GM21786 (cell line): ENCODE results near the gene RNF152.

Source experiments
- ATAC-seq: cut with Tn5 transposase; IDR thresholded peaks from one replicate; pipeline ENCODE4 v1.9.1; 2021; ENCODE audit not compliant: unreplicated experiment

The RNF152 gene

DNA sequence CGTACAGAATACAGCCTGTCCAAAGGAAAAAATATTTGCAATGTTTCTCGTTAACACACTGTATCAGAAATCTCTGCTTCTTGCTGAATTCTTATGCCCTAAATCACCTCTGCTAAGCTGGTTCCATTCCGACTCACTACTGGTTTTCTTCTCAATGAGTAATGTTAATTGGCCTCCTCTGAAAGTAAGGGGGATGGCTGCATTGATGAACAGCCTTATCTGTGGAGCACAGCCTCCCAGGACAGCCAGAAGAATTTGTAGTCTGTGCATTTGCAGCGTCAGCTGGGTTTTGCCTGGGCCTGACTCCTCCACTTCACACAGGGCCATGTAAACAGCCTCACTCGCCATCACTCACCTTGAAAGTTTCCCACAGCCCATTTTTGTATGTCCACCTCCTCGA, 127.7 kb downstream of the RNF152 start:
- ATAC-seq: no peak

DNA sequence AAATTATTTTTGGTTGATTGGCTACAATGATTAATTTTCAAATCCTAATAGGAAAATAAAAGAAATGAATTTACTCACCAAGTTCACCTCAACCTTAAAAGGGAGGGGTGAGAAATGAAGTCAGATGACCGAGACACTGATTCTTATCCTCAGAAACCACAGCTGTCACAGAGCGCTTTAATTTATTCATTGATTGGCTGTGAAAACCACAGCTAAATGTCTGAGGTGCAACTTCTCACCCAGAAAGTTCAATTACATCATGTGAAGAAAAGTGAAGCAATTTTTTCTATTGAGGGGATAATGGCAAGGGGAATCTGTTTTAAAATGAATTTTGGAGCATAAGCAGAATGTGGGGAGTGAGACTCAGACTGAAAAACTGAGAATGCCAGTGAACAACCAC, 128.4 kb downstream of the RNF152 start:
- ATAC-seq: peak; percentile 81

GRCh38 chr18:61761875-61762274, 130.9 kb downstream of the RNF152 start:
- no peak for ATAC-seq
